H1 (cell line): ENCODE measurements around the gene CUL2. TPM values are rescaled to one million over a fixed set of nuclear protein-coding genes. Genes with fewer than 3 reads are reported as not detected.

Experiments
- CTCF ChIA-PET: fragments of 300-600 bp; sonication (Branson Sonifier 250); formaldehyde crosslinking; loops from one replicate; lab custom pipeline; 2021; ENCODE audit not compliant: partially characterized antibody; lab: Charles Lee
- POLR2A ChIA-PET: fragments of 300-600 bp; sonication (Branson Sonifier 250); formaldehyde crosslinking; loops from one replicate; lab custom pipeline; 2021; ENCODE audit warnings: inconsistent platforms; ENCODE audit not compliant: partially characterized antibody; lab: Charles Lee
- DNase-seq, 2 experiments: peaks; one replicate each; pipeline versions ENCODE4 v3.0.0 to v3.0.0-alpha.2; 2010 to 2022; ENCODE audit warnings: low spot score in 2 of 2, low read depth in 1 of 2, mixed read lengths in 1 of 2
- FAIRE-seq: peaks from 2 replicates; lab custom pipeline; 2011; peaks lifted over from hg19 to GRCh38; lab: Jason Lieb, UNC
- H2AFZ ChIP-seq: 2 replicates; pipeline ENCODE4 v1.8.1; 2012; ENCODE audit warnings: low read length, inconsistent platforms
- H2AK5ac ChIP-seq: 2 replicates; pipeline ENCODE4 v1.6.1; 2013; ENCODE audit warnings: low read depth, low read length
- H2BK120ac ChIP-seq: replicated peaks from 2 replicates; pipeline ENCODE3; 2013; ENCODE audit warnings: low read depth, low read length, inconsistent platforms
- H2BK12ac ChIP-seq: 2 replicates; pipeline ENCODE4 v1.6.1; 2013; ENCODE audit warnings: low read depth, low read length
- H2BK15ac ChIP-seq: 2 replicates; pipeline ENCODE4 v1.6.1; 2013; ENCODE audit warnings: low read length
- H2BK20ac ChIP-seq: 2 replicates; pipeline ENCODE4 v1.6.1; 2013; ENCODE audit warnings: low read length
- H2BK5ac ChIP-seq: 2 replicates; pipeline ENCODE4 v1.6.1; 2013; ENCODE audit warnings: low read depth, low read length
- H3K14ac ChIP-seq: 2 replicates; pipeline ENCODE4 v1.6.1; 2013; ENCODE audit warnings: inconsistent platforms; ENCODE audit not compliant: insufficient read length
- H3K18ac ChIP-seq: 2 replicates; pipeline ENCODE4 v1.6.1; 2013; ENCODE audit warnings: low read length; ENCODE audit errors: extremely low read depth
- H3K23ac ChIP-seq: 2 replicates; pipeline ENCODE4 v1.6.1; 2013; ENCODE audit warnings: inconsistent platforms; ENCODE audit not compliant: insufficient read length
- H3K23me2 ChIP-seq: 2 replicates; pipeline ENCODE4 v1.6.1; 2013; ENCODE audit warnings: low read depth, low read length
- H3K27ac ChIP-seq: 2 replicates; pipeline ENCODE4 v1.6.1; 2011; ENCODE audit warnings: low read depth, low read length, inconsistent platforms
- H3K27me3 ChIP-seq, 4 experiments: replicated peaks in 1 of 4; 1 replicate in 1 of 4; 2 replicates in 3 of 4; pipeline versions ENCODE4 v1.6.1 to v1.8.1; 2011 to 2013; ENCODE audit warnings: low read length in 3 of 4, mild to moderate bottlenecking in 3 of 4, inconsistent platforms in 2 of 4, mixed read lengths in 2 of 4, moderate library complexity in 1 of 4; ENCODE audit not compliant: control insufficient read depth in 3 of 4, insufficient read depth in 3 of 4; ENCODE audit errors: extremely low read depth in 1 of 4
- H3K36me3 ChIP-seq, 4 experiments: 2 replicates each; pipeline versions ENCODE4 v1.6.1 to v1.8.1; 2011 to 2013; ENCODE audit warnings: mild to moderate bottlenecking in 4 of 4, low read length in 3 of 4, moderate library complexity in 2 of 4, control low read depth in 1 of 4, inconsistent platforms in 1 of 4; ENCODE audit not compliant: insufficient read depth in 4 of 4, control insufficient read depth in 2 of 4
- H3K4ac ChIP-seq: replicated peaks from 2 replicates; pipeline ENCODE3; 2013; ENCODE audit warnings: low read length, low read depth, mixed read lengths, inconsistent platforms; ENCODE audit not compliant: insufficient read length
- H3K4me1 ChIP-seq, 4 experiments: replicated peaks in 1 of 4; 1 replicate in 1 of 4; 2 replicates in 3 of 4; pipeline versions ENCODE4 v1.6.1 to v1.8.1; 2011 to 2013; ENCODE audit warnings: low read length in 3 of 4, inconsistent platforms in 2 of 4, mixed read lengths in 1 of 4; ENCODE audit not compliant: insufficient read depth in 4 of 4, control insufficient read depth in 3 of 4
- H3K4me2 ChIP-seq, 2 experiments: 2 replicates each; pipeline versions ENCODE4 v1.6.1 to v1.8.1; 2011 to 2013; ENCODE audit warnings: low read depth in 2 of 2, low read length in 2 of 2, control low read depth in 1 of 2, inconsistent platforms in 1 of 2, mild to moderate bottlenecking in 1 of 2; ENCODE audit not compliant: insufficient read depth in 1 of 2
- H3K4me3 ChIP-seq, 4 experiments: fragments of 200-600, 300-600 bp in 1 of 4; sonication (generic), shearing (Covaris generic), sonication (Bioruptor Twin) in 1 of 4; 2 replicates each; pipeline versions ENCODE4 v1.5.1 to v1.8.1; 2011 to 2016; ENCODE audit warnings: low read length in 4 of 4, low read depth in 3 of 4, control low read depth in 2 of 4, inconsistent platforms in 2 of 4, mild to moderate bottlenecking in 2 of 4, mixed read lengths in 1 of 4, moderate library complexity in 1 of 4; ENCODE audit not compliant: insufficient read depth in 2 of 4; ENCODE audit errors: extremely low read depth in 1 of 4
- H3K56ac ChIP-seq: replicated peaks from 2 replicates; pipeline ENCODE3; 2013; ENCODE audit warnings: low read depth, mild to moderate bottlenecking, mixed read lengths, low read length, inconsistent platforms; ENCODE audit not compliant: insufficient read length
- H3K79me1 ChIP-seq: 2 replicates; pipeline ENCODE4 v1.6.1; 2013; ENCODE audit warnings: low read depth, low read length, control low read depth
- H3K79me2 ChIP-seq, 2 experiments: 2 replicates each; pipeline versions ENCODE4 v1.6.1 to v1.8.1; 2012 to 2013; ENCODE audit warnings: low read length in 2 of 2, mild to moderate bottlenecking in 2 of 2, inconsistent platforms in 1 of 2; ENCODE audit not compliant: insufficient read depth in 2 of 2, control insufficient read depth in 1 of 2
- H3K9ac ChIP-seq, 4 experiments: replicated peaks in 1 of 4; 1 replicate in 1 of 4; 2 replicates in 3 of 4; pipeline versions ENCODE4 v1.6.1 to v1.8.1; 2011 to 2013; ENCODE audit warnings: low read depth in 3 of 4, low read length in 3 of 4, control low read depth in 2 of 4, mild to moderate bottlenecking in 2 of 4, moderate library complexity in 2 of 4, inconsistent platforms in 1 of 4; ENCODE audit errors: extremely low read depth in 1 of 4
- H3K9me3 ChIP-seq, 2 experiments: 2 replicates each; pipeline versions ENCODE4 v1.6.1 to v1.8.1; 2012 to 2013; ENCODE audit warnings: mild to moderate bottlenecking in 2 of 2, moderate library complexity in 2 of 2, control low read depth in 1 of 2, inconsistent platforms in 1 of 2, low read depth in 1 of 2, low read length in 1 of 2, mixed read lengths in 1 of 2; ENCODE audit not compliant: insufficient read depth in 2 of 2
- H4K20me1 ChIP-seq, 2 experiments: replicated peaks in 1 of 2; 2 replicates each; pipeline versions ENCODE3 to v1.8.1; 2011 to 2013; ENCODE audit warnings: inconsistent platforms in 2 of 2, low read length in 2 of 2, mild to moderate bottlenecking in 1 of 2; ENCODE audit not compliant: insufficient read depth in 2 of 2, control insufficient read depth in 1 of 2
- H4K5ac ChIP-seq: 2 replicates; pipeline ENCODE4 v1.6.1; 2013; ENCODE audit warnings: low read length, low read depth, mixed read lengths, inconsistent platforms; ENCODE audit not compliant: insufficient read length
- H4K8ac ChIP-seq: 2 replicates; pipeline ENCODE4 v1.8.0; 2013; ENCODE audit warnings: mild to moderate bottlenecking, moderate library complexity, low read length, inconsistent platforms; ENCODE audit not compliant: insufficient read depth; ENCODE audit errors: extremely low read depth
- H4K91ac ChIP-seq: replicated peaks from 2 replicates; pipeline ENCODE3; 2013; ENCODE audit warnings: low read length, mixed read lengths, inconsistent platforms; ENCODE audit not compliant: insufficient read length
- ATF2 ChIP-seq: IDR thresholded peaks from 2 replicates; pipeline ENCODE4 v1.6.1; 2012; ENCODE audit warnings: low read length, inconsistent platforms
- FOSL1 ChIP-seq: IDR thresholded peaks from 2 replicates; pipeline ENCODE4 v1.6.1; 2011; ENCODE audit warnings: mild to moderate bottlenecking, low read depth, low read length, moderate library complexity; ENCODE audit not compliant: insufficient read depth
- MAX ChIP-seq: IDR thresholded peaks from 2 replicates; pipeline ENCODE4 v1.6.1; 2012; ENCODE audit warnings: inconsistent platforms
- WGBS, 2 experiments: shearing (Covaris generic) in 1 of 2; methylation state at CpG; one replicate each; pipeline versions ENCODE4 v1.1.6 to v1.1.7; 2013 to 2015; ENCODE audit warnings: low lambda C conversion rate in 2 of 2, mixed read lengths in 2 of 2, inconsistent platforms in 1 of 2, low coverage in 1 of 2, missing lambda C conversion rate in 1 of 2; ENCODE audit not compliant: insufficient replicate concordance in 2 of 2, insufficient coverage in 1 of 2, insufficient read length in 1 of 2; ENCODE audit errors: extremely low coverage in 1 of 2, missing lambda C conversion rate in 1 of 2; 5-methylcytosine and 5-hydroxymethylcytosine counted together
- polyA plus RNA-seq, 7 experiments: library from polyadenylated mRNA; depleted of rRNA in 3 of 7; stranded (reverse) in 5 of 7; unstranded in 2 of 7; fragments of >200 nt in 5 of 7; fragments of 200-250 nt in 2 of 7; gene quantifications; 1 replicate in 5 of 7; 2 replicates in 1 of 7; 4 replicates in 1 of 7; pipeline versions ENCODE4 v1.2.1 to v1.2.3, GENCODE V29; 2011 to 2013; ENCODE audit warnings: missing spikeins in 2 of 7, mixed read lengths in 2 of 7
- total RNA-seq: library from RNA; stranded (reverse); fragmentation: NEBNext Ultra II Directional; extraction: Animal tissue kit (Norgen Biotek cat#: 25700); gene quantifications from 2 replicates; pipeline ENCODE4 v1.2.1, GENCODE V29; 2021

The CUL2 gene
- total and polyA plus RNA-seq, 2 of the 8 experiments (the other 6 are each of a cell fraction or from before 2014, with no cell fraction given): 10.2 to 43.1 TPM

- H3K27ac ChIP-seq: no peak overlapping the region
- no peak overlapping the region for H3K56ac ChIP-seq
- no peak overlapping the region for H2BK20ac ChIP-seq
- H2AK5ac ChIP-seq: no peak overlapping the region
- no peak overlapping the region for H3K18ac ChIP-seq
- no peak overlapping the region for H2AFZ ChIP-seq
- FAIRE-seq (no peak), DNase-seq (no peak)
- ChIA-PET POLR2A (no interaction called here), CTCF (interaction anchor here (0.6 to 1.5 kb wide), 3 partner anchors 29 to 206 kb away, joined by 3 to 4 read pairs (median 4); no protein-coding TSS in a partner anchor)
- H2BK15ac ChIP-seq: no peak overlapping the region
- H2BK12ac ChIP-seq: no peak overlapping the region
- 82% methylated on average over 3 of the region's 3 CpGs; no CpG with 5 or more reads in 1 of the 2 experiments for WGBS, 2 experiments
- H3K9ac ChIP-seq: no peak overlapping the region
- no peak overlapping the region for H2BK5ac ChIP-seq
- no peak overlapping the region for H4K8ac ChIP-seq
- peaks cover 4 to 10% (median 8%) of the 10 kb centered on the region in 4 experiments; a peak in 4 of 7 replicates for H3K4me1 ChIP-seq
- H4K20me1 ChIP-seq: no peaks in the 10 kb centered on the region
- H4K91ac ChIP-seq: no peak overlapping the region
- H3K79me2 ChIP-seq: no peaks in the 10 kb centered on the region
- H3K23ac ChIP-seq: no peak overlapping the region
- no peaks in the 10 kb centered on the region for H3K9me3 ChIP-seq
- no peaks in the 10 kb centered on the region; a peak in 1 of 7 replicates for H3K27me3 ChIP-seq
- H3K4me3 ChIP-seq: no peak overlapping the region
- H3K79me1 ChIP-seq: no peaks in the 10 kb centered on the region
- H3K14ac ChIP-seq: no peak overlapping the region
- TF ChIP-seq MAX: no peak
- no peak for TF ChIP-seq ATF2
- no peak for TF ChIP-seq FOSL1
- TF ChIP-seq, all 59 proteins: peak for 0
- no peak overlapping the region for H4K5ac ChIP-seq
- no peaks in the 10 kb centered on the region for H3K23me2 ChIP-seq
- no peak overlapping the region for H3K4ac ChIP-seq
- no peak overlapping the region for H2BK120ac ChIP-seq
- H3K36me3 ChIP-seq: no peaks in the 10 kb centered on the region
- H3K4me2 ChIP-seq: no peak overlapping the region
Observed at GRCh38 chr10:34998940-34999339, 91.2 kb downstream of the CUL2 start.
